Endometrium (tissue), 2 donors: Measurements from ENCODE around the gene NRP2.

ENCODE experiments used
- FAIRE-seq: peaks from 2 replicates; lab custom pipeline; 2012; peaks lifted over from hg19 to GRCh38; lab: Jason Lieb, UNC
- donor health status: control.
- donor health status: control.

NRP2 gene

GRCh38 chr2:205808486-205809121 is 126.3 kb downstream of the NRP2 start:
- no peak for FAIRE-seq

DNA sequence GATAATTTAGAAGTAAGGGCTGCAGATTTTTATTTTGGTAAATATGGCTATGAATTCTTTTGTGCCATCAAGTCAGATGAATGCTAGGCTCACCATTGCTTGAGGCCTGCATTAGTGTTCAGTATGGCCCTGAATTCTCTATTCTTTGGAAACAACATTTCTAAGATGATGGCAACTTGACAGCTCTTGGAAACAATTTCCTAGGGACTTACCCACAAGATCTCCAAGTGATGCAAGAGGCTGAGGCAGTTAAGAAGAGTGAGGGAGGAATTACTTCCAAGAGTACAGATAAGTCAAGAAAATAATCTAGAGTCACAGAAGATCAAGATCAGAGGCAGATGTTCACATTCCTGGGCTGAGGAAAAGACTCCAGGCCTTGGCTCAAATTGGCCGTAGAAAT is 129.1 kb downstream of the NRP2 start:
- FAIRE-seq = no peak

DNA sequence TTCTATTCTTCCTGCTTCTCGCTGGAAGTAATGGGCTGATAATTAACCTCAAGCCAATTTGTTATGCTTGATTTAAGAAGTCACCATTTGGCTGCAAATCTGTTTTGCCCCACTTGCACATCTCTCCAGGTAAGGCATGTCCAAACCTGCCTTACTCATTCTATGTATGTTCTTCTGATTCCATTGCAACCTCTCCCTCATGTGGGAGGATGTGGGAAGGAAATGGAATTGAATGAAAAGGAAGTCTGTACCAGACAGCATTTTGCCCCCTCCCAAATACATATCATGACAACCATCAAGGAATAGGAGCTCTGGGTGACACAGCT is 131.7 kb downstream of the NRP2 start:
- no peak for FAIRE-seq

DNA sequence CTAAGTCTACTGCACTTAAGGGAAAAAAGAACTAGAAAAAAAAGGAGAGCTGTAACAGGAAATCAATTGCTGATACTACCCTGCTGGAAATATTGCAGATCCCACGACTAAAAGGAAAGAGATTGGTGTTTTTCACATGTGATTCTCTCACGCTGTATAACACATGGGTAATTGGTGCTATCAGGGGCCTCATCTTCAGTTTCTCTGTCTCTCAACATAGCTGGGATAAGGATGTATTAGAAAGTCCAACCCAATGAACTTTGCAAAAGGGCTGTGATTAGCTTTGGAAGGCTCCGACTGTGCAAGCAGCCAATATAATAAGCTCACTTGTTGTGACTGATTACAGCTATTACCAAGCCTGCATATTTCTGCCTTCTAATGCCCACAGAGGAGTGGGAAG is 133.4 kb downstream of the NRP2 start:
- FAIRE-seq = no peak

DNA sequence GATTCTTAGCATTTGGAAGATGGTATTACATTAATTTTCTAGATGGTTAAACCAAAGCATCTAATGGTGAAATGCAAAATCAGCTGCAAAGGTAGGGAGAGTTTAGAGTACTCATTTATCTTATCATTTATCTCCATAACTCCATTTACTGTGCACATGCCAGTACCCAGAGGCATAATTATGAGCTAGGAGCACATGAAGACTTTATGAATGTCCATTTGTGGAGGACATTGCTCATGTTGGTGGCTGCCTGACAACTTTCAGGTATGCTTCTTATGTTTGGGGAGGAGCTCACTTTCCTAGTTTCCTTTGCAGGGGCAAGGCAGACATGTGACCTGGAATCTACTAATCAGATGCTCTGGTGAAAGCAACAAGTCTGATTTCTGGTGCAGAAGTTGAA is 134.0 kb downstream of the NRP2 start:
- no peak for FAIRE-seq

- FAIRE-seq = no peak
Observed at GRCh38 chr2:205822579-205822978, 140.3 kb downstream of the NRP2 start.

DNA sequence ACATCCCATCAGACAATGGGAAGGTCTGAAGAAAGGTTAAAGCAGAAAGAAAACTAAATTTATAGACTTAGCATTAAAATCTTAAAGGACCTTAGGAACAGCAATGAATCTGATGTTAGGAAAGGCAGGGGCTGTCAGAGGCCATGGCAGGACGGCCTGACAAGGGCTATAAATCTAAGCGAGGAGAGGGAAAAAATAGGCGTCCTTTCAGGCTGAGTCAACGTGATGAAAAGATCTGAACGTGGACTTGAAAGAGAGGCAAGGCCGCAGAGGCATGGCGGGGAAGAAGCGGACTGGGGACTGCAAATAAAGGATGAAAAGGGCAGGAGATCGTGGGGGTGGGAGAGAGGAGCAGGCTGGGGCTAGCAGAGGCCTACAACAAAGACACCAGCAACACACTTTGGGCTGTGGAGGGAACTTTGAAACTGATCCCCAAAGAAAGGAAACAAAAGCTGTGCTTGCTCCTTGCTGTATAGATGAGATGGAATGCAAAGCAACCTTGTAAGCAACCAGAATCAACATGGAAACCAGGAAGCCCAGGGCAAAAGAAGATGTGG is 145.6 kb downstream of the NRP2 start:
- FAIRE-seq = no peak

DNA sequence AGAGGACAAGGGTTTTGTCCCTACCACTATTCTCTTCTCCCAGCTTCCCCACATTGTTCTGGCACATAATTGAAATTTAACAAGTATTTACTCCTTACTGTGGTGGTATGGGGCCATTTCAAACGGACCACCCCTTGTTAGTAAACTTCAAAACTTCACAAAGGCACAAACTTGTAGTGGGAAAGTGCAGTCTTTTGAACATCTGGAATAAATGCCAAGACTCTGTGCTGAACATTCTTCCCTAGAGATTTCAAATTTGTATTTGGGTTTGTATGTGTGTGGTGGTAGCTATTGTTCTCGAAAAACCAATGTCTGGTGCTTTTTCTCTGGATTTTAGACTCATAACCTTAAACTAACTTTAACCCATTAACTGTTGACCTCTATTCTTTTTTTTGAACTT is 151.6 kb downstream of the NRP2 start:
- FAIRE-seq = no peak

- no peak for FAIRE-seq
Observed at GRCh38 chr2:205834796-205835195, 152.5 kb downstream of the NRP2 start.

DNA sequence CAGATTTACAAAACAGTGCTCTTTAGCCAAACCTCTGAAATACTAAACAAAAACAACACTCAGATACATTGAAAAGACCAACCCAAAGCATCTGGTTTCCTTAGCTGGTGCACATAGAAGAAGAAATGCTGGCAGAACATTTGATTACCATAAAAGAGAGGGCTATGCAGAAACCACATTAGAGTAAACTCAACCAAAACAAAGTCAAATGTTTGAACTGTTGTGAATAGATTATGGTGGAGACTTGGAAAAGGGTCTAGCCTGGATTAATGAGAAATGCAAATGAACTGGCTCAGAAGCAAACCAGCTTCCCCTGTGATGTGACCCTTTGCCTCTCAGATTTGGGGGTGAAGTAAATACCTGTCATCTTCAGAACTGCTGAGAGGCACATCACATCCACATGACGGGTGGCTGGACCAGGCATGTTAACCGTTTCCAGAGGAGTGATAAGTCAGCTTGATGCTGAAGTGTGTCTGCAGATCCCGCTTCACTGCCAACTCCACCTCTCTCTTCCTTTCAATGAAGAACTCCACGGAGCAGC is 153.0 kb downstream of the NRP2 start:
- peak; percentile 84 for FAIRE-seq

GRCh38 chr2:205835923-205836322 is 153.6 kb downstream of the NRP2 start:
- FAIRE-seq = no peak

DNA sequence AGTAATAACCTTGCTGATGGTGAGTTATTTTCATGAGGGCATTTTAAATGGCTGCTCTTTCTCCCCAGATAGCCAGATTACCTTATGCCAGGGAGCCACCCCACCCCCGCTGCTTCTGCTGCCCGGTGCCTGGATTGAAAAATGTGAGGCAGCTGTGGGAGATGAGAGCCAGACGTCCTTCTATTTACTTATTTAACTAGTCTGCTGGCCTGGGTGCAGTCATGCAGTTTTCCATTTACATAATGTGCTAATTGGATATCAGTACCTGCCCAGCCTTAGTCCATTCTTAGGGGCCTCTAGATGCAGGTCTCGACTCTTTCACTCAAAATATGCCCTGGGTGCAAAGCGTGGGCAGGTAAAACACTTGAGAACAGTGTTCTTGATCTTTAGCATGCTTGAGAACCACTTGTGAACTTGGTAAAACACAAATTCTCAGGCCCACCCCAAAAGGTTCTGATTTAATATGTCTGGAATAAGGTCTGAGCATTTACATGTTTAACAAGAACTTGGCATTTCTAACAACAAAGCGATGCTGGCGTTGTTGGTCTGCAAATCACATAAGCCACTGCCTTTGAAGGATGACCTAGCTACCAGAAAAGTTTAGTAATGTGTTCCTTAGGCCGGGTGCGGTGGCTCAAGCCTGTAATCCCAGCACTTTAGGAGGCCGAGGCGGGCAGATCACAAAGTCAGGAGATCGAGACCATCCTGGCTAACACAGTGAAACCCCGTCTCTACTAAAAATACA is 154.3 kb downstream of the NRP2 start:
- no peak for FAIRE-seq

DNA sequence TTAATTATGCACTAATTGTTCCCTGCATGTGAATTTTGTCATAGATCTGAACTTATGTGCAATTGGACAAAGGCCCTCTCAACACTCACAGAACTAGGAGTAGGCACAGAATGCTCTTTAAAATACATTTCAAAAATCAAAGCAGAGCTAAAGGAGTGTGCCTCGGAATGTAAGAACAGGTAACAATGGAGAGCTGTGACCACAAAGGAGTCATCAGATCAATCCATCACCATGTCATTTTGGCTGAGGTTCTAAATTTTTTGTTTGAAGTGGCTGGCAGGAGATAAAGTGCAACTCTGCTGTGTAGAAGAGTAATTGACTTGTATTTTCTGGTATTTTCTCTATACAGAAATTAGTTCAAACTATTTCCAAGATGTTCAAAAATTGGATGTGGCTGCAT is 155.4 kb downstream of the NRP2 start:
- FAIRE-seq = no peak

DNA sequence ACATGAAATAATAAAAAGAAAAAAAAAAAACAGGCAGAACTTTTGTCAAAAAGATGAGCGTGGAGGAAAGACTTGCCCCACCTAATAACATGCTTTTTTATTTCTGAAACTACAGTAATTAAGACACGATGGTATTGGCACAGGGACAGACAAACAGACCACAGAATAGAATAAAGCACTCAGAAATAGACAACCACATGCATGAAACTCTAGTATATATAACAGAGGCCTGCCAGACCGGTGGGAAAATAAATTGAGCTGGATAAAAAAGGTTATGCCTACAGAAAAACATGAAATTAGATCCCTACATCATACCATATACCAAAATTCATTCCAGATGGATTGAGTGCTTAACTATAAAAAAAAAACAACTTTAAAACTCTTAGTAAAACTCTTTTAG is 163.1 kb downstream of the NRP2 start:
- FAIRE-seq = no peak
